Measurements from ENCODE around the gene ZNF550. TPM values are rescaled to one million over a fixed set of nuclear protein-coding genes. Genes with fewer than 3 reads are reported as not detected.
"Not testable (repeated sequence)": the region's sequence is repeated elsewhere in the genome, so short reads cannot be mapped to it uniquely, and the experiment has no call there.

Gene ZNF550
- polyA plus RNA-seq, 1 experiment: 8.2 TPM

DNA sequence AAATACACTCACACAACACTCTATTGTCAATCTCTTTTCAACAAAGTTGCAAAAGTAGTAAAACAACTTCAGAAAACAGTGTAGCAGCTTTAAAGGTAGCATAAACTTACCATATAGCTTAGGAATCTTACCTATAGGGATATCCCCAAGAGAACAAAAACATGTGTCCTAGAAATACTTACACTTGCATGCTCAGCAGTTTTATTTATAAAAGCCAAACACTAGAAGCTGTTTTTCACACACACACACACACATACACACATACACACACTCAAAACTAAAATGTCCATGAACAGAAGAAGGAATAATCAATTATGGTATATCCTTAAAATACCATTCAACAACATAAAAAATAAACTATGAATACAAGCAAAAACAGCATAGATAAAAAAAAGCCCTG lies 48.2 kb downstream of the ZNF550 start:
- TF ChIP-seq, protein P1, sequence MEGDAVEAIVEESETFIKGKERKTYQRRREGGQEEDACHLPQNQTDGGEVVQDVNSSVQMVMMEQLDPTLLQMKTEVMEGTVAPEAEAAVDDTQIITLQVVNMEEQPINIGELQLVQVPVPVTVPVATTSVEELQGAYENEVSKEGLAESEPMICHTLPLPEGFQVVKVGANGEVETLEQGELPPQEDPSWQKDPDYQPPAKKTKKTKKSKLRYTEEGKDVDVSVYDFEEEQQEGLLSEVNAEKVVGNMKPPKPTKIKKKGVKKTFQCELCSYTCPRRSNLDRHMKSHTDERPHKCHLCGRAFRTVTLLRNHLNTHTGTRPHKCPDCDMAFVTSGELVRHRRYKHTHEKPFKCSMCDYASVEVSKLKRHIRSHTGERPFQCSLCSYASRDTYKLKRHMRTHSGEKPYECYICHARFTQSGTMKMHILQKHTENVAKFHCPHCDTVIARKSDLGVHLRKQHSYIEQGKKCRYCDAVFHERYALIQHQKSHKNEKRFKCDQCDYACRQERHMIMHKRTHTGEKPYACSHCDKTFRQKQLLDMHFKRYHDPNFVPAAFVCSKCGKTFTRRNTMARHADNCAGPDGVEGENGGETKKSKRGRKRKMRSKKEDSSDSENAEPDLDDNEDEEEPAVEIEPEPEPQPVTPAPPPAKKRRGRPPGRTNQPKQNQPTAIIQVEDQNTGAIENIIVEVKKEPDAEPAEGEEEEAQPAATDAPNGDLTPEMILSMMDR (IDR thresholded peaks at IDR 0.05; ENCODE audit: low read depth, low read length): no peak
- H3K4me3 ChIP-seq (ENCODE audit: low read depth, low read length): no peak overlapping the region
- CTCF ChIA-PET: no interaction called here
- no peak for DNase-seq (ENCODE audit: low read depth, low spot score)
- H3K27ac ChIP-seq (ENCODE audit: low read depth, low read length): no peak overlapping the region
- POLR2A ChIA-PET: no interaction called here
- peaks cover 36% of the 10 kb centered on the region for H3K9me3 ChIP-seq (ENCODE audit: control insufficient read depth, insufficient read depth, low read length)
- no peaks in the 10 kb centered on the region for H3K27me3 ChIP-seq (ENCODE audit: control insufficient read depth, insufficient read depth, low read length)

DNA sequence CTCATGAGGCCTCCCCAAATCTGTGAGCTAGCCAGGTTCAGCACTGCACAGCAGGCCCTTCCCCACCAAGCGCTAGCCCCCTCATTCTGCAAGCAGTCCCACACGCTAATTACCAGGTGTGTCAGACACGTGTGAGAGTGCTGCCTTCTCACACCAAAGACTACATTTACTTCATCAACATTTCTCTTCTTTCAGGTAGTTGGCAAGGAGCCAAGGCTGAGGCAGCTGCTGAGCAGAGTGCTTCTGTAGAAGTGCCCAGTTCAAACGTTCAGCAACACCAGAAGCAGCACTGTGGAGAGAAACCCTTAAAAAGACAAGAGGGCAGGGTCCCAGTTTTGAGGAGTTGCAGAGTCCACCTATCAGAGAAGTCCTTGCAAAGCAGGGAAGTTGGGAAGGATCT lies 53.5 kb downstream of the ZNF550 start:
- Histone ChIP-seq H3K9me3 (ENCODE audit: control insufficient read depth, insufficient read depth, low read length) (peaks cover 60% of the 10 kb centered on the region), H3K4me3 (ENCODE audit: low read depth, low read length) (no peak overlapping the region), H3K27me3 (ENCODE audit: control insufficient read depth, insufficient read depth, low read length) (no peaks in the 10 kb centered on the region), H3K27ac (ENCODE audit: low read depth, low read length) (no peak overlapping the region)
- ChIA-PET CTCF (no interaction called here), POLR2A (no interaction called here)
- no peak for DNase-seq (ENCODE audit: low read depth, low spot score)
- TF ChIP-seq, protein P1 (IDR thresholded peaks at IDR 0.05; ENCODE audit: low read depth, low read length): no peak

DNA sequence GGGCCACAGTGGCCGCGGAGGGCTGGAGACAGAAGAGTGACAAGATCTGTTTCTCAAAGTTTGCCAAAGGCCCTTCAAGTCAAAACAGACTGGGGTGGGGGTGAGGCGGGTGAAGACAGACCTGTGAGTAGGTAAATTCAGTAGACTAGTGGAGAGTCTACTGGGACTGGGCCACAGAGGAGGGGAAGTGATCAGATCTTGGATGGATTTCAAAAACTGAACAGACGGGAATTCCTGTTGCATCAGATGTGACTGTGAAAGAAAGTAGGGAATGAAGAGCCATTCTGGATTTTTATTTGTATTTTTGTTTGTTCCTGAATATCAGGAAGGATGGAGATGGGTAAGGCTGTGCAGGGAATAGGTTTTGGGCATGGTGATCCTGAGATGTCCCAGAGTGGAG lies 59.3 kb downstream of the ZNF550 start:
- not testable (repeated sequence) for H3K27me3 ChIP-seq (ENCODE audit: control insufficient read depth, insufficient read depth, low read length); DNase-seq (ENCODE audit: low read depth, low spot score)
- peak overlapping the region; percentile 59 for H3K4me3 ChIP-seq (ENCODE audit: low read depth, low read length)
- ChIA-PET CTCF (interaction anchor here (0.6 kb wide), 1 partner anchor 77 kb away, joined by 3 read pairs; no protein-coding TSS in a partner anchor), POLR2A (interaction anchor here (0.6 kb wide), 1 partner anchor 986 kb away, joined by 4 read pairs; no protein-coding TSS in a partner anchor)
- H3K27ac ChIP-seq (ENCODE audit: low read depth, low read length): peak overlapping the region; percentile 57
- H3K9me3 ChIP-seq (ENCODE audit: control insufficient read depth, insufficient read depth, low read length): peaks cover 39% of the 10 kb centered on the region

DNA sequence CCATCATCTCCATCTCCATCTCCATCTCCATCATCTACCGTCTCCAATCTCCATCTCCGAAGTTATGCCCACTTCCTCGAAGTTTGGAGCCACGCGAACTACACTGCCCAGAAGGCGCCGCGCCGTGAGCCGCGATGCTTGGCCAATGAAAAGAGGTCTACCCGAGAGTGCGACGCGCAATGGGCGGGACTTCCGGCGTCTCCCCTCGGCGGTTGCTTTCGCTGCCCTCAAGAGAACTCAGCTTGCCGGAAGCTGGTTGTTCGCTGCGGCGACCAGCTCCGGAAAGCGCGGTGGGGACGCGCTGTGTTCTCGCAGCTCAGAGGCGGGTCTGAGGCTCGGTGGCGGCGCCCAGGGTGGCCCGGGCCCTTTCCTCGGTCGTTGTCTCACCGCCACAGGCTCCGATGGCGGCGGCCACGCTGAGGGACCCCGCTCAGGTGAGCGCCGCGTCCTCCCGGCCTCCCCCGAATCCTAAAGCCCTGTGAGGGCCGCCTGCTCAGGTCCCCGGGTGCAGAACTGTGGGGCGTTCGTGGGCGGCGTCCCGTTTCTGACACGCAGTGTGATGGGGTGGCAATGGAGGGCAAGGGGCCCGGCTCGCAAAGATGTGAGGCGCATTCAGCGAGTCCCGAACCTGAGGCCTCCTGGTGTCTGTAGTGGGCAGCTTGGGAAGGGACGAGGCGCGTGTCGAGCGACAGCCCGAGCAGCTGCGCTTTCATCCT lies 59.8 kb downstream of the ZNF550 start, which contains the start of gene ZNF773:
TSS of gene ZNF773 (plus strand) at position 259 of the 716 bp plus-strand sequence. CDS start at position 402, 143 bp downstream.
- DNase-seq (ENCODE audit: low read depth, low spot score): peak; percentile 86
- Histone ChIP-seq H3K27ac (ENCODE audit: low read depth, low read length) (peak within 1 kb of the TSS; percentile 77), H3K4me3 (ENCODE audit: low read depth, low read length) (peak within 1 kb of the TSS; percentile 71), H3K9me3 (ENCODE audit: control insufficient read depth, insufficient read depth, low read length) (peaks cover 38% of the 10 kb centered on the region)
- H3K27me3 ChIP-seq (ENCODE audit: control insufficient read depth, insufficient read depth, low read length): not testable (repeated sequence)
- POLR2A ChIA-PET: interaction anchor here (0.6 to 0.7 kb wide), 2 partner anchors 22 to 986 kb away, joined by 3 to 4 read pairs; partner anchors contain the start of gene ZNF772
- CTCF ChIA-PET: interaction anchor here (0.6 to 0.7 kb wide), 2 partner anchors 78 to 1132 kb away, joined by 3 read pairs; no protein-coding TSS in a partner anchor

DNA sequence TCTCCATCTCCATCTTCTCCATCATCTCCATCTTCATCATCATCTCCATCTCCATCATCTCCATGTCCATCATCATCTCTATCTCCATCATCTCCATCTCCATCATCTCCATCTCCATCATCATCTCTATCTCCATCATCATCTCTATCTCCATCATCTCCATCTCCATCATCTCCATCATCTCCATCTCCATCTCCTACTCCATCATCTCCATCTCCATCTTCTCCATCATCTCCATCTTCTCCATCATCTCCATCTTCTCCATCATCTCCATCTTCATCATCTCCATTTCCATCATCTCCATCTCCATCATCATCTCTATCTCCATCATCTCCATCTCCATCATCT lies 60.4 kb downstream of the ZNF550 start:
- not testable (repeated sequence) for H3K27me3 ChIP-seq (ENCODE audit: control insufficient read depth, insufficient read depth, low read length); H3K4me3 ChIP-seq (ENCODE audit: low read depth, low read length); DNase-seq (ENCODE audit: low read depth, low spot score); H3K27ac ChIP-seq (ENCODE audit: low read depth, low read length)
- H3K9me3 ChIP-seq (ENCODE audit: control insufficient read depth, insufficient read depth, low read length): peaks cover 37% of the 10 kb centered on the region
- CTCF ChIA-PET: interaction anchor here (0.7 kb wide), 1 partner anchor 1132 kb away, joined by 3 read pairs; no protein-coding TSS in a partner anchor
- POLR2A ChIA-PET: interaction anchor here (0.7 kb wide), 1 partner anchor 22 kb away, joined by 3 read pairs; the partner anchor contains the start of gene ZNF772

DNA sequence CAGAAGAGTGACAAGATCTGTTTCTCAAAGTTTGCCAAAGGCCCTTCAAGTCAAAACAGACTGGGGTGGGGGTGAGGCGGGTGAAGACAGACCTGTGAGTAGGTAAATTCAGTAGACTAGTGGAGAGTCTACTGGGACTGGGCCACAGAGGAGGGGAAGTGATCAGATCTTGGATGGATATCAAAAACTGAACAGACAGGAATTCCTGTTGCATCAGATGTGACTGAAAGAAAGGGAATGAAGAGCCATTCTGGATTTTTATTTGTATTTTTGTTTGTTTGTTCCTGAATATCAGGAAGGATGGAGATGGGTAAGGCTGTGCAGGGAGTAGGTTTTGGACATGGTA lies 71.4 kb downstream of the ZNF550 start:
- DNase-seq (ENCODE audit: low read depth, low spot score); H3K27me3 ChIP-seq (ENCODE audit: control insufficient read depth, insufficient read depth, low read length); H3K27ac ChIP-seq (ENCODE audit: low read depth, low read length); POLR2A ChIA-PET; CTCF ChIA-PET; H3K9me3 ChIP-seq (ENCODE audit: control insufficient read depth, insufficient read depth, low read length): not testable (repeated sequence)
- H3K4me3 ChIP-seq (ENCODE audit: low read depth, low read length): peak overlapping the region; percentile 59

All from AG04450 (cell line).